Measurements from ENCODE around the gene MYOF. TPM values are rescaled to one million over a fixed set of nuclear protein-coding genes. Genes with fewer than 3 reads are reported as not detected.

The MYOF gene
- polyA plus RNA-seq, 3 donors = 9.7 to 29.1 (median 14.5) TPM

DNA sequence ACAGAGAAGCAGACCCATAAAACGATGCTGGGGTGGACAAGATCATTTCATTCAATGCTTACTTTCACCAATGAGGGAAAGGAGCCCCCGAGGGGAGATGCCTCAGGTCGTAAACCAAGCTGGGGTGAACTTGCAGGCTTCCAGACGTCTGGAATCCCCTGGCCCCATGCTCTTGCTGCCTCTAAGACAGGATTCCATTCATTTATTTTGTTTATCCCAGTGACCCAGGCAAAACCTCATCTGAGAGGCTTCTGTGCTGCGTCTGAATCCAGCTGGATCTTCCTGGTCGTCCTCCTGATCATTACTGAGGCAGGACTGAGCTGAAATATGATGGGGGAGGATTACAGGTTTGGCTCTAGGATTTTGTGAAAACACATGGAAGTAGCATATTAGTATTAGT lies 182.9 kb downstream of the MYOF start:
- WGBS (ENCODE audit: insufficient coverage) = 85% methylated on average over 4 of the region's 6 CpGs
- Histone ChIP-seq H3K27me3 (ENCODE audit: control insufficient read depth in 2 of 2, insufficient read depth in 2 of 2, low read length in 2 of 2) (no peaks in the 10 kb centered on the region), H3K4me1 (ENCODE audit: control insufficient read depth in 1 of 2, insufficient read depth in 2 of 2, low read length in 2 of 2) (no peaks in the 10 kb centered on the region), H3K27ac (ENCODE audit: low read depth in 1 of 2, low read length in 2 of 2) (no peak overlapping the region), H3K79me2 (ENCODE audit: insufficient read depth, low read length) (no peaks in the 10 kb centered on the region), H3K36me3 (replicated peaks in 1 of 2; ENCODE audit: control insufficient read depth in 1 of 2, insufficient read depth in 2 of 2, low read length in 2 of 2) (no peaks in the 10 kb centered on the region), H3K4me3 (replicated peaks in 1 of 3; ENCODE audit: low read depth in 2 of 3, low read length in 3 of 3) (no peak overlapping the region), H3K4me2 (replicated peaks; ENCODE audit: extremely low read depth, low read length, poor library complexity, severe bottlenecking) (no peak overlapping the region), H3K9ac (ENCODE audit: insufficient read depth, low read length, poor library complexity, severe bottlenecking) (no peak overlapping the region), H4K20me1 (ENCODE audit: insufficient read depth, low read length) (no peaks in the 10 kb centered on the region), H3K9me3 (replicated peaks in 1 of 2; ENCODE audit: control insufficient read depth in 1 of 2, insufficient read depth in 1 of 2, low read length in 2 of 2) (no peaks in the 10 kb centered on the region), H2AFZ (ENCODE audit: insufficient read depth, low read depth, low read length, poor library complexity, severe bottlenecking) (no peak overlapping the region)
- Mint-ChIP-seq H3K27ac (no peak overlapping the region), H3K9me3 (no peaks in the 10 kb centered on the region), H3K4me3 (no peak overlapping the region), H3K4me1 (no peaks in the 10 kb centered on the region), H3K27me3 (ENCODE audit: low read depth in 3 of 3) (peaks cover 2 to 4% (median 2%) of the 10 kb centered on the region in 3 donors), H3K36me3 (peaks cover 0 to 4% of the 10 kb centered on the region in 2 donors)
- no peak for DNase-seq
- TF ChIP-seq, protein P1, sequence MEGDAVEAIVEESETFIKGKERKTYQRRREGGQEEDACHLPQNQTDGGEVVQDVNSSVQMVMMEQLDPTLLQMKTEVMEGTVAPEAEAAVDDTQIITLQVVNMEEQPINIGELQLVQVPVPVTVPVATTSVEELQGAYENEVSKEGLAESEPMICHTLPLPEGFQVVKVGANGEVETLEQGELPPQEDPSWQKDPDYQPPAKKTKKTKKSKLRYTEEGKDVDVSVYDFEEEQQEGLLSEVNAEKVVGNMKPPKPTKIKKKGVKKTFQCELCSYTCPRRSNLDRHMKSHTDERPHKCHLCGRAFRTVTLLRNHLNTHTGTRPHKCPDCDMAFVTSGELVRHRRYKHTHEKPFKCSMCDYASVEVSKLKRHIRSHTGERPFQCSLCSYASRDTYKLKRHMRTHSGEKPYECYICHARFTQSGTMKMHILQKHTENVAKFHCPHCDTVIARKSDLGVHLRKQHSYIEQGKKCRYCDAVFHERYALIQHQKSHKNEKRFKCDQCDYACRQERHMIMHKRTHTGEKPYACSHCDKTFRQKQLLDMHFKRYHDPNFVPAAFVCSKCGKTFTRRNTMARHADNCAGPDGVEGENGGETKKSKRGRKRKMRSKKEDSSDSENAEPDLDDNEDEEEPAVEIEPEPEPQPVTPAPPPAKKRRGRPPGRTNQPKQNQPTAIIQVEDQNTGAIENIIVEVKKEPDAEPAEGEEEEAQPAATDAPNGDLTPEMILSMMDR (IDR thresholded peaks at IDR 0.05) = no peak
- intact Hi-C loops (cut with micrococcal nuclease) = no loop called here

DNA sequence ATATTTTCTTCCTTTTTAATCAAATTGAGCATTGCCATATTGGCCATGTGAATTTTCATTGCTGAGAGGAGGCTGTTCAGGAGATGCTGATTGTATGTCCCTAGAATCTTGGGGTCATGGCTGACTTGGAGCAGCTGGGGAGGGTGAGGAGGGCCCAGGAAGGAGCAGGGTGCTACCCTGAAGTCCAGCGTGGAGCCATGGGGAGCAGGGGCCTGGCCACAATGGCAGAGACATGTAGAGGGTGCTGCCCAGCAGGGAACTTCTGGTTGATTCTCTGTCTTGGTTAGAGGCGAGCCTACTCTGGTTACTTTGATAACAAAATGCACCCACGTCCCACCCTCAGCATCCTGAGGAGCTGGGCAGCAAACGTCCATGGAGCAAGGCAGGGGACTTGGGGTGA lies 186.0 kb downstream of the MYOF start:
- WGBS (ENCODE audit: insufficient coverage) = 67% methylated on average over 2 of the region's 4 CpGs

More for the DNA sequence above, 186.0 kb downstream of the MYOF start:
- H3K9ac ChIP-seq (ENCODE audit: insufficient read depth, low read length, poor library complexity, severe bottlenecking) = no peak overlapping the region
- H3K36me3 ChIP-seq (replicated peaks in 1 of 2; ENCODE audit: control insufficient read depth in 1 of 2, insufficient read depth in 2 of 2, low read length in 2 of 2) = no peaks in the 10 kb centered on the region
- no peaks in the 10 kb centered on the region for H3K9me3 Mint-ChIP-seq
- H3K4me2 ChIP-seq (replicated peaks; ENCODE audit: extremely low read depth, low read length, poor library complexity, severe bottlenecking) = no peak overlapping the region
- H3K27ac ChIP-seq (ENCODE audit: low read depth in 1 of 2, low read length in 2 of 2) = no peak overlapping the region
- peaks cover 2 to 4% (median 4%) of the 10 kb centered on the region in 3 donors for H3K27me3 Mint-ChIP-seq (ENCODE audit: low read depth in 3 of 3)
- TF ChIP-seq, protein P1 (IDR thresholded peaks at IDR 0.05) = no peak
- no peaks in the 10 kb centered on the region for H3K27me3 ChIP-seq (ENCODE audit: control insufficient read depth in 2 of 2, insufficient read depth in 2 of 2, low read length in 2 of 2)
- H3K79me2 ChIP-seq (ENCODE audit: insufficient read depth, low read length) = no peaks in the 10 kb centered on the region
- H3K4me3 Mint-ChIP-seq = no peak overlapping the region
- H3K4me3 ChIP-seq (replicated peaks in 1 of 3; ENCODE audit: low read depth in 2 of 3, low read length in 3 of 3) = no peak overlapping the region
- no peaks in the 10 kb centered on the region for H4K20me1 ChIP-seq (ENCODE audit: insufficient read depth, low read length)
- intact Hi-C loops (cut with micrococcal nuclease) = no loop called here
- H3K27ac Mint-ChIP-seq = no peak overlapping the region
- H2AFZ ChIP-seq (ENCODE audit: insufficient read depth, low read depth, low read length, poor library complexity, severe bottlenecking) = no peak overlapping the region
- no peaks in the 10 kb centered on the region for H3K4me1 ChIP-seq (ENCODE audit: control insufficient read depth in 1 of 2, insufficient read depth in 2 of 2, low read length in 2 of 2)
- H3K4me1 Mint-ChIP-seq = no peaks in the 10 kb centered on the region
- no peak for DNase-seq
- no peaks in the 10 kb centered on the region for H3K36me3 Mint-ChIP-seq
- no peaks in the 10 kb centered on the region for H3K9me3 ChIP-seq (replicated peaks in 1 of 2; ENCODE audit: control insufficient read depth in 1 of 2, insufficient read depth in 1 of 2, low read length in 2 of 2)
